NOMO-1 treated with DMSO at 0.1 percent for 48 hours (cell line): ENCODE measurements around the gene ANKRD13D.
"Not testable (repeated sequence)": the region's sequence is repeated elsewhere in the genome, so short reads cannot be mapped to it uniquely, and the experiment has no call there.

Source experiments
- DNase-seq: peaks from one replicate; lab custom pipeline; 2025; ENCODE audit not compliant: unreplicated experiment; lab: John Stamatoyannopoulos, UW

ANKRD13D gene

GRCh38 chr11:67289226-67289650, at the start of gene ANKRD13D:
Gene ANKRD13D (plus strand): TSS chr11:67289303. CDS start chr11:67289461, 158 bp downstream.
- peak; percentile 81 for DNase-seq

GRCh38 chr11:67239783-67240575, 49.1 kb upstream of the ANKRD13D start:
- peak; percentile 99 for DNase-seq

DNA sequence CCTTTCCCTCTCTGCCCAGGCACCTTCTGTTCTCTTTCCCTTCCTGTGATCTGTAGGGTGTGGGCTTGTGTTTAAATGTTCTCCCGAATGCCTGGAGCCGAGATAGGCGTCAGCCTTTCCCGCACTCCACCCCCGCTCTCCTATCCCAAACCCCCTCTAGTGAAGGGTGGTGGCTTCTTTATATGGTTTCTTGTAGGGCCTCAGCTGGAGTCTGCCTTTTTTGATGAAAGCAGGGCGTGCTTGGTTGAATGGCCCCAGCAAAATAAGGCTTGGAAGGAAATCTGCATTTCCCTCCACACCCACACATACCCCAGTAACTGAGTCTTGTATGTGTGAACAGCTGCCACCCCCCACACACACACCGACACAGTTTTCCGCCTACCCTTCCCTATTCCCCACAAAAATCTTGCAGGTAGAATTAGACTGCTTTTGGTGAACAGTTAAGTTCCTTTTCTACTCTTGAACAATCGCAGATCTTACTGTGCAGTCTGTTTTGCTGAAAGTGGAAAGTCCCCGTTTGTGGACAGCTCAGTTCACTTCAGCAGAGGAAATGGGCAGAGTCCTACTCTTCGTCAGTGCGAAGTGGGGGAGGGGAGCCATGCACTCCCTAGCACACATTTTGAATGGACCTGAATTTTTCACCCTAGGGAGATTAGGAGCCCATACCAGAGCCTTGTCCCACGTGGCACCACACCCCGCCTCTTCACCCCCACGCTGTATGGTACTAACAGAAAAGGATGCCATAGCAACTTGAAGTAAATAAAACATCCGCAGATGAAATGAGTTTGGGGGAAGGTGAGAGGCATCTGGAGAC, 48.3 kb upstream of the ANKRD13D start:
- peak; percentile 53 for DNase-seq

- no peak for DNase-seq
Measured at GRCh38 chr11:67242548-67242947, 46.6 kb upstream of the ANKRD13D start.

GRCh38 chr11:67243051-67243450, 46.1 kb upstream of the ANKRD13D start:
- no peak for DNase-seq

- no peak for DNase-seq
Measured at GRCh38 chr11:67245046-67245445, 44.1 kb upstream of the ANKRD13D start.

DNA sequence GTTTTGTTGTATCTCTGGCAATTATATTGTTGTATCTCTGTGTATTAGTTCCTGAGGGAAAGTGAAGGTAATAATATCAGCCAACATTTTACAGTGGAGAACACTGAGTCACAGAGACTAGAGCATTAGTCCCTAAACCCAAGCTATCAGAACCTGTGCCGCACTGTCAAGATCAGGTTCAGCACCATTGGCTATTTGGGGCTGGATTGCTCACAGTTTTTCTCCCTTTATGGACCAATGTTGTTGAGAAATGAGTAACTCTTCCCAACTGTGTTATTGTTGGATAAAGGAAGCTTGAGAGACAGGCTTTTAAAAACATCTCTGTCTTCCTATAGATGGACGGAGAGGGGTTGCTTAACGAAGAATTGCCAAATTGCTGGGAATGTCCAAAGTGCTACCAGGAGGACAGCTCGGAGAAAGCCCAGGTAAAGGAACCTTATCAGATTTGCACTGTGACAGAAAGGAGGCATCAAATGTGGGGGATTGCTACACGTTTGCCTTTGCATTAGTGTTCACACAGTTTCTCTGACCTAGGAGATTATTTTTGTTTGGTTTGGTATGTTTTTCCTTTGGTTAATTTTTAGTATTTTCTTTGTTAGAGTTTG, 41.1 kb upstream of the ANKRD13D start:
- DNase-seq, result no peak

- no peak for DNase-seq
Measured at GRCh38 chr11:67248653-67249052, 40.5 kb upstream of the ANKRD13D start.

- DNase-seq, result no peak
Measured at GRCh38 chr11:67250059-67251043, 38.8 kb upstream of the ANKRD13D start.

GRCh38 chr11:67251841-67252240, 37.3 kb upstream of the ANKRD13D start:
- no peak for DNase-seq

DNA sequence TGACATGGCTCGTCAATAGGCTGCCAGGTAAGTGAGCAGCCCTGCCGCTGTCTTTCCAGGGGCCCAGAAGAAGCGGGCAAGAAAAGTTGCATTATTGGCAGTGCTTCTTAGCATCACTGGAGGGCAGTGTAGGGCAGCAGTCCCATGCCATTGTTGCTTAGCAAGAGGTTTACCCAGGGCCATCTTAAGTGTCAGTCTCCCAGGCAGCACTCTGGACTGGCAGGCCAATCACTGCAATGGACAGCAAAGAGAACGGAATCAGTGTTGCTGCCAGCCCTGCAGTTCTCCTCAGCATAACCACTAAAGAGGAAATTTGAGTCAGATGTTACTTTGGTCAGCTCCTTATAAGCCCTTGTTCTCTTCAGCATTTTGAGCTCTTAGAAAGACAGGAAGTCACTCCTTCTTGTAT, 36.3 kb upstream of the ANKRD13D start:
- peak; percentile 75 for DNase-seq

DNA sequence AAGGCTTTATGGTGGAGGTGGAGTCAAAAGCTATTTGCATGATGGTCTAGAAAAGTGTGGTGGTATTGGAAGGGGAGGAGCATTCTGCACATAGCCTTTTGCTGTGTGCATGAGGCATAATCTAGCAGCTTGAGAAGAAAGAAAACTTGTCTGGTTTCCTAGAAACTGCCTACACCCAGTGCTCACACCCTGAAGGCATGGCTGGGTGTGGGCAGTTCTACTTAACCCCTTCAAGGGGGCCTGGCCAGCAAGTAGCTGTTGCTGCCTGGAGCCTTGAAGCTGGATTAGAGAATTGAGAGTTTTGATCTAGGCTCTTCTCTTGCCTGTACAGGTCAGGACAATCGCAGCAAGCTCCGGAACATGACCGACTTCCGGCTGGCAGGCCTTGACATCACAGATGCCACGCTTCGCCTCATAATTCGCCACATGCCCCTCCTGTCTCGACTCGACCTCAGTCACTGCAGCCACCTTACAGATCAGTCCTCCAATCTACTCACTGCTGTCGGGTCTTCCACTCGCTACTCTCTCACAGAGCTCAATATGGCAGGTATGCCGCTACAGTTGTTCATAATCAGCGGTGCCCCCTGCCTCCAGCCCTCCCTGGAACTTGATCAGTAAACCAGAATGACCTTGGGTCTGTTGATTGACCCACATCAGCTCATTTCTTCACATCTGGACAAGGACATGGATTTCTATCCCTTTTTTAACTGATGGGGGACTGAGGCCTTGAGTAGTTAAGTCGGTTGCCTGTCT, 35.1 kb upstream of the ANKRD13D start:
- DNase-seq, result no peak

GRCh38 chr11:67254798-67255197, 34.3 kb upstream of the ANKRD13D start:
- no peak for DNase-seq

GRCh38 chr11:67255353-67255752, 33.8 kb upstream of the ANKRD13D start:
- no peak for DNase-seq

GRCh38 chr11:67255864-67256263, 33.2 kb upstream of the ANKRD13D start:
- no peak for DNase-seq

GRCh38 chr11:67256477-67257135, 32.5 kb upstream of the ANKRD13D start:
- DNase-seq, result peak; percentile 69

- DNase-seq, result no peak
Measured at GRCh38 chr11:67260406-67260805, 28.7 kb upstream of the ANKRD13D start.

DNA sequence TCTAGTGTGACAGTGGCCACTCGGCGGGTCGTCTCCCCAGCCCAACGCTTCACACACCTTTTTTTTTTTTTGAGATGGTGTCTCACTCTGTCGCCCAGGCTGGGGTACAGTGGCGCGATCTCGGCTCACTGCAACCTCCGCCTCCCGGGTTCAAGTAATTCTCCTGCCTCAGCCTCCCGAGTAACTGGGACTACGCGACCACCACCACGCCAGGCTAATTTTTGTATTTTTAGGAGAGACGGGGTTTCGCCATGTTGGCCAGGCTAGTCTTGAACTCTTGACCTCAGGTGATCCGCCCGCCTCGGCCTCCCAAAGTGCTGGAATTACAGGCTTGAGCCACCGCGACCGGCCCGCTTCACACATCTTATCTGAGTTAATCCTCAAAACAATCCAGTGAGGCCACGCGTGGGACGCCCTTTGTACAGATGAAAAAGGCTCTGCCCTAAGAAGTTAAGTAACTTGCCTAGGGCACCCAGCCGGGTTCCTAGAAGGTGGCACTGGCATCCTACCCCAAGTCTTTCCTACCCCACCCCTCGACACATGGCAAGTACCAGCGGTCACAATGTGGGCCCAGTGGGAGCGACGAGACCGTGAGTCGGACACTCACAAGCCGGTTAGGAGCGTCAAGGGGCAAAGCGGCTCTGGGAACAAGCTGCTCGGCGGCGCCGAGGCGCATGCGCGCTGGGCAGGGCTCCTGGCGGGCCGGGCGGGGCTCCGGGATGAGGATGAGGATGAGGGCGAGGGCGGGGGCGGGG, 28.0 kb upstream of the ANKRD13D start:
- DNase-seq, result not testable (repeated sequence)

- DNase-seq, result no peak
Measured at GRCh38 chr11:67261640-67261945, 27.5 kb upstream of the ANKRD13D start.
